Lower leg skin (tissue), 4 donors: Measurements from ENCODE around the gene SF1. TPM values are rescaled to one million over a fixed set of nuclear protein-coding genes. Genes with fewer than 3 reads are reported as not detected.

Experiments used
- DNase-seq, 2 donors: peaks; one replicate each; pipeline ENCODE4 v3.0.0-alpha.2; 2019; ENCODE audit warnings: low spot score in 2 of 2
- H3K4me3 ChIP-seq: fragments of 200-600 bp; sonication (generic); 2 replicates; pipeline ENCODE4 v1.5.1; 2017; ENCODE audit warnings: mild to moderate bottlenecking, low read depth; ENCODE audit not compliant: poor library complexity, severe bottlenecking
- POLR2A ChIP-seq, 2 donors: fragments of 450-650 bp; IDR thresholded peaks; one replicate each; pipeline ENCODE4 v1.6.1; 2016 to 2017; ENCODE audit warnings: antibody characterized with exemption in 2 of 2, mild to moderate bottlenecking in 1 of 2, moderate library complexity in 1 of 2
- WGBS, 2 donors: methylation state at CpG; one replicate each; pipeline ENCODE4 v1.1.5; 2018; 5-methylcytosine and 5-hydroxymethylcytosine counted together
- intact Hi-C: fragments of 100-400 bp; cut with DNase I; formaldehyde crosslinking; loops from one replicate; pipeline ENCODE4 v1.15.0; 2023; ENCODE audit warnings: low total_unique reads
- total RNA-seq, 4 donors: library from RNA; depleted of rRNA; stranded (reverse); fragments of >200 nt; gene quantifications; one replicate each; pipeline ENCODE4 v1.1.0, GENCODE V29; 2016
- TF ChIP-seq, protein P1 (sequence below), 3 donors: fragments of 450-650 bp; IDR thresholded peaks; one replicate each; pipeline ENCODE4 v1.5.1; 2016; ENCODE audit warnings: antibody characterized with exemption in 3 of 3, mild to moderate bottlenecking in 3 of 3, moderate library complexity in 2 of 3

The SF1 gene
- total RNA-seq, 4 donors from 2014 or later: 130 to 327 (median 178) TPM

GRCh38 chr11:64747961-64748665 is 30.2 kb downstream of the SF1 start:
- TF ChIP-seq, protein P1, sequence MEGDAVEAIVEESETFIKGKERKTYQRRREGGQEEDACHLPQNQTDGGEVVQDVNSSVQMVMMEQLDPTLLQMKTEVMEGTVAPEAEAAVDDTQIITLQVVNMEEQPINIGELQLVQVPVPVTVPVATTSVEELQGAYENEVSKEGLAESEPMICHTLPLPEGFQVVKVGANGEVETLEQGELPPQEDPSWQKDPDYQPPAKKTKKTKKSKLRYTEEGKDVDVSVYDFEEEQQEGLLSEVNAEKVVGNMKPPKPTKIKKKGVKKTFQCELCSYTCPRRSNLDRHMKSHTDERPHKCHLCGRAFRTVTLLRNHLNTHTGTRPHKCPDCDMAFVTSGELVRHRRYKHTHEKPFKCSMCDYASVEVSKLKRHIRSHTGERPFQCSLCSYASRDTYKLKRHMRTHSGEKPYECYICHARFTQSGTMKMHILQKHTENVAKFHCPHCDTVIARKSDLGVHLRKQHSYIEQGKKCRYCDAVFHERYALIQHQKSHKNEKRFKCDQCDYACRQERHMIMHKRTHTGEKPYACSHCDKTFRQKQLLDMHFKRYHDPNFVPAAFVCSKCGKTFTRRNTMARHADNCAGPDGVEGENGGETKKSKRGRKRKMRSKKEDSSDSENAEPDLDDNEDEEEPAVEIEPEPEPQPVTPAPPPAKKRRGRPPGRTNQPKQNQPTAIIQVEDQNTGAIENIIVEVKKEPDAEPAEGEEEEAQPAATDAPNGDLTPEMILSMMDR (IDR thresholded peaks at IDR 0.05): no peak
- no peak for TF ChIP-seq POLR2A (IDR thresholded peaks at IDR 0.05)
- no peak overlapping the region for H3K4me3 ChIP-seq
- WGBS, 2 donors: 72 to 76% methylated on average over 15 of the region's 15 CpGs
- intact Hi-C loops: no loop called here
- no peak for DNase-seq

DNA sequence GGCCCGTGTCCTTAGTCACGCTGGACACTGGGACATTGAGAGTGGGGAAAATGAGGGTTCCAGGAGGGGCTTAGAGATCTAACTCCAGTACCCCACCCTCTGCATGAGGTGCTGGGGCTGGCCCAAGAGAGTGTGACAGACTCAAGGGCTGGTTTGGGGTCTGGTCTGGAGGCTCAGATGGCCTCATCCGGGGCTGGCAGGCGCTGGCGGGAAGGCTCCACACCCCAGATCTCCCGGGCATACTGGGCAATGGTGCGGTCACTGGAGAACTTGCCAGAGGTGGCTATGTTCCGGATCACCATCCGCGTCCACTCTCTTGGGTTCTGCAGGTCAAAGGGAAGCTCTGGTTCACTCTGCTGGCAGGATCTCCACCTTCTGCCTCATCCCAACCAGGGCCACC is 31.9 kb downstream of the SF1 start:
- no peak for DNase-seq
- TF ChIP-seq, protein P1 (IDR thresholded peaks at IDR 0.05): no peak
- no peak for TF ChIP-seq POLR2A (IDR thresholded peaks at IDR 0.05)
- 72 to 83% methylated on average over 10 of the region's 10 CpGs for WGBS, 2 donors
- no peak overlapping the region for H3K4me3 ChIP-seq
- intact Hi-C loops: no loop called here

GRCh38 chr11:64745521-64746328 is 32.6 kb downstream of the SF1 start:
- 2 to 4% methylated on average over 37 to 45 of the region's 52 CpGs for WGBS, 2 donors
- peak; percentile 69 to 96 for DNase-seq
- intact Hi-C loops: no loop called here

DNA sequence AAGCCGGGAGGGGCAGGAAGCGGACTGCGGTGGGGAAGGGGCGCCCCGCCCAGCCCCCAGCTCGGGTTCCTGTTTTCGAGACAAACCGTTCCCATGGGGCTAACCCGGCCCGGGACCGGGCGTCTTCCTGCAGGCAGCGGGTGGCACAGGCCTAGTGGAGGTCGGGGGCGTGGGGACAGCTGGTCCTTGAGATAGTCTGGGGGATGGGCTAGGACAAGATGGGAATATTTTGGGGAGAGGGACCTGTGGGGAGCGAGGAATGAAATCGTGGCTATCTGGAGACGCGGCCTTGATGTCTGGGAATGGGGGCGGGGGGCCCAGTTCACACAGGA is 33.2 kb downstream of the SF1 start:
- no peak for TF ChIP-seq POLR2A (IDR thresholded peaks at IDR 0.05)
- TF ChIP-seq, protein P1 (IDR thresholded peaks at IDR 0.05): no peak
- 1 to 2% methylated on average over 17 to 20 of the region's 20 CpGs for WGBS, 2 donors
- peak; percentile 73 to 97 for DNase-seq
- intact Hi-C loops: no loop called here
- peak overlapping the region; percentile 28 for H3K4me3 ChIP-seq

More at GRCh38 chr11:64745521-64746328, 32.6 kb downstream of the SF1 start:
- TF ChIP-seq POLR2A (IDR thresholded peaks at IDR 0.05): no peak
- TF ChIP-seq, protein P1 (IDR thresholded peaks at IDR 0.05): no peak
- H3K4me3 ChIP-seq: no peak overlapping the region

- peak overlapping the region; percentile 28 for H3K4me3 ChIP-seq
- TF ChIP-seq POLR2A (IDR thresholded peaks at IDR 0.05): no peak
- TF ChIP-seq, protein P1 (IDR thresholded peaks at IDR 0.05): no peak
- 2% methylated on average over 17 of the region's 89 CpGs; no CpG with 5 or more reads in 1 of the 2 donors for WGBS, 2 donors
- no peak for DNase-seq
- intact Hi-C loops: no loop called here
Measured at GRCh38 chr11:64744544-64745188, 33.7 kb downstream of the SF1 start.
